Sigmoid colon (tissue), 4 donors: ENCODE measurements around the gene CYTH3.

Experiments used
- CTCF ChIP-seq, 4 experiments: fragments of 450-650 bp in 3 of 4; fragments of 200-600 bp in 1 of 4; IDR thresholded peaks; one replicate each; pipeline ENCODE4 v1.5.1; 2016 to 2019; ENCODE audit warnings: antibody characterized with exemption in 4 of 4, mild to moderate bottlenecking in 3 of 4, moderate library complexity in 2 of 4
- EP300 ChIP-seq, 4 donors: sonication (generic); formaldehyde crosslinking; IDR thresholded peaks; one replicate each; pipeline ENCODE4 v1.6.1; 2017; ENCODE audit warnings: antibody characterized with exemption in 4 of 4
- POLR2A ChIP-seq, 2 donors: fragments of 450-650 bp; IDR thresholded peaks; one replicate each; pipeline ENCODE4 v1.6.1; 2016; ENCODE audit warnings: antibody characterized with exemption in 2 of 2, mild to moderate bottlenecking in 2 of 2, moderate library complexity in 2 of 2
- POLR2AphosphoS5 ChIP-seq, 4 donors: sonication (generic); formaldehyde crosslinking; IDR thresholded peaks; one replicate each; pipeline ENCODE4 v1.6.1; 2017; ENCODE audit warnings: antibody characterized with exemption in 4 of 4

GRCh38 chr7:6212008-6212407 is 60.4 kb downstream of the CYTH3 start:
- TF ChIP-seq CTCF (IDR thresholded peaks at IDR 0.05) (no peak), POLR2A (IDR thresholded peaks at IDR 0.05) (no peak), EP300 (IDR thresholded peaks at IDR 0.05) (no peak), POLR2AphosphoS5 (IDR thresholded peaks at IDR 0.05) (no peak)
